Stimulated activated CD8-positive, alpha-beta memory T cell treated with anti-CD3 and anti-CD28 coated beads, Interleukin-12 subunit alpha, Interleukin-12 subunit beta, amount 100 ng/mL, for 1 hour (primary cell): ENCODE results near the gene POU2F1.

Source experiments
- DNase-seq: peaks from one replicate; pipeline ENCODE4 v3.0.0-alpha.2; 2020; ENCODE audit warnings: low read depth

POU2F1 gene

DNA sequence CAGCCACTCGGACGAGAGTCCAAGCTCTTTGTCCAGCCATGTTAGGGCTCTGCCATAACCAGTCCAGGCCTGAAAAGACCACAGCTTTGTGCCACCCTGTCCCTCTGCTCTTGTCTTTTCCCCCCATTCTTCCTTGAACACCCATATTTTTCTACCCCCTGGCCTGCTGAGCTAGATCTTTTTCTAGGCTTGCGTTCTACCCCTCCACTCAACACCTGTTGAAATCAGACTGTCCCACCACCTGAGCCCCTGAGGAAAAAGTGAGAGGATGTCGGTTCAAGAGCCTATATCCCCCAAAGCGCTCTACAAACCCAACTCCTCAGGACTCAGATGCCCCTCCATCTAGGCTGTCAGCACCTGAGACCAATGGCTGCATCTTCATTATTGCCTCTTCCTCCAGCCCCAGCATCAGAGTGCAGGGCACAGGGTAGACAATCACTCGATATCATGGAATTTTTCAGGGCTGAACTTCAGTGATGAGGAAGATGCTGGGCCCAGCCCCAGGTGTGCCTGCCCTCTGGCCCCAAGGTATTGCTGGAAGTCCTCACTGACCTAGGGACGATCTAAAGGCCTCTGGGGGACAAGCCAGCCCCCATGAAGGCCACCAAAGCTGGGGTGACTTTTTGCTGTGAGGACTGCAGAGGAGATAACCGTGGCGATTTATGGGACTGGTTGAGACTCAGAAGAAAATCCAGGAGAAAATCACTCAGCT is 222.3 kb downstream of the POU2F1 start:
- DNase-seq, result no peak

DNA sequence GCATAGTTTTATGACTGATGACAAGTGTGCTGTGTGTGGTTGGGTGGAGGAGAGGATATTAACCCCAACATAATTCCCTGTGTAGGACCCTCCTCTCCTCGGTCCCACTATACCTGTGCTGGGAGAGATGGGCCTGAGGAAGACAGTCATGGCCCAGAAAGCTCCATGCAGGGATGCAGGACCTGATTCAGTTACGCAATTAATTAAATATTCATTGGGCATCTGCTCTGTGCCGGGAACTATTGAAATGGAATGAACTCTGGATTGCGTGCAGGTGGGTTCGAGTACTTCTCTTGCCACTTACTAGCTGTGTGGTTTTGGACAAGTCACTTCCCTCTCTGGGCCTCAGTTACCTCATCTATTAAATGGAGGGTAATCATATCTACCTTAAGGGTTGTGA is 223.1 kb downstream of the POU2F1 start:
- no peak for DNase-seq

DNA sequence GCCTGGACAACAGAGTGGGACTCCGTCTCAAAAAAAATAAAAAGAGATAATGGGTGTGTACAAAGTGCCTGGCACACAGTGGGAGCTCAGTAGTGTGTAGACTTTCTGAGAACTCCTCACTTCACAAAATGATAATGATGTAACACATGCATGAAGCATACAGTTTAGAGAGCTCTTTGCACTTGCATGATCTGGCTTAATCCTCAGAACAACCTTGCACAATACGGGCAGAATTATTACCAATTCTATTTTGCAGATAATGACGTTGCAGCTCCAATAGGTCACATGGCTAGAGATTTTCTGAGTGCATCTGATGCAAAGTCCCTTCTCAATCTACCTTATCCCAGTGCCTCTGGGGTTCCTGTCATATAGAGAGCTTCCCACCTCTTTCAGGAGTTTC is 226.3 kb downstream of the POU2F1 start:
- no peak for DNase-seq

DNA sequence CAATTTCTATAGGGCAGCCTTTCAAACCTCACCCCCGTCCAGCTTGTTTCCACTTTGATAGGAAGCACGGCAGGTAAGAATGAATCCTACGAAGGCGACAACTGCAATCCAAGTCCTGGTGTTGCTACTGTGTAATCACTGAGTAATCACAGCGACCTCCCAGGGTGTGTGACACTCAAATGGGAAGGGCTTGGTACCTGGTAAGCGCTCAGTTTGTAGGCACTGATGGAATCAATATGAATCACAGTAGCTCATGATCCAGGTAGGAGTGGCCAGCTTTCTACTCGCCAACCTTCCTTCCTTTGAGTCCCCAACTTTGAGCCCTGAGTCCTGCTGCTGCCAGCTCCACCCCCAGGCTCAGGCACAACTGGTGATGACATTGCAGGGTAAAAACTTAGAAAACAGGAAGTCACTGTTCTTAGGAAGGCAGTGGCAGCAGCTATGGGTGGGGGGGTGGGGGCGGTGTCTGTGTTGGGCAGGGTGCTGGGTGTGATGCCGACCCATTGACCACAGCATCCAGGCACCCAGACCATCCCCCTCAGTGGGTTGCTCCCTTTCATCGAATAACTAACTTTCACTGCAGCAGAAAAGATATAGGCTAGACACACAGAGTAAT is 226.9 kb downstream of the POU2F1 start:
- DNase-seq, result no peak

DNA sequence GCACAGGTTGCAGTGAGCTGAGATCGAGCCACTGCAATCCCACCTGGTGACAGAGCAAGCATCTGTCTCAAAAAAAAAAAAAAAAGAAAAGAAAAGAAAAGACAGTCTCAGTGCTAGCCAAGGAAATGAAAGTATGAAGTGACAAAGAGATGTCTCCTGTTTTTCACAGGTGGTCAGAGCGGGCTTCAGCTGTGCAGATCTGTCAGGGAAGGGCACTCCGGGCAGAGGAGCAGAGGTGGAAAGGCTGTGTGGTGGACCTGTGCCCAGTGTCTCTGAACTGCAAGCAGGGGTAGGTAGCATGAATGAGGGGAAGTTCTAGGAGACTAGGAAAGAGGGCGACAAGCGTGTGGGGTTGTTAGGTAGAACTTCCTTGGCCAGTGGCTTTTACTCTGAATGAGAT is 230.2 kb downstream of the POU2F1 start:
- no peak for DNase-seq

DNA sequence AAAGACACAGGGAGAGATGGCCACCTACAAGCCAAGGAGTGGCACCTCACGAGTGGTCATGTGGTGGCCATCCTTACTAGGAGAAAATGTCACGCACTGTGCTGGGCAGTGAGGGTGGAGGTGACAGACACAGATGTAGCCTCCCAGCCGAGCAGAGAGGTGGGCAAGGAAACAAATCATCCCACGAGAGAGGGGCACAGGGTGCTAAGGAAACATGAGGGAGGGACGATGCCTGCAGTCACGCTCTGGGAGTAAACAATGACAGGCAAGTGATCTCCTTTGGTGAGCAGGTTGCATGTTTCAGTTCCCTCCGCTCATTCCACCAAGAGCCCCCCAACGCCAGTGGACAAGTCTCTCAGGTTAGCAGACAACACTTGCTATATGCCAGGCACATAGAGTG is 231.8 kb downstream of the POU2F1 start:
- no peak for DNase-seq

DNA sequence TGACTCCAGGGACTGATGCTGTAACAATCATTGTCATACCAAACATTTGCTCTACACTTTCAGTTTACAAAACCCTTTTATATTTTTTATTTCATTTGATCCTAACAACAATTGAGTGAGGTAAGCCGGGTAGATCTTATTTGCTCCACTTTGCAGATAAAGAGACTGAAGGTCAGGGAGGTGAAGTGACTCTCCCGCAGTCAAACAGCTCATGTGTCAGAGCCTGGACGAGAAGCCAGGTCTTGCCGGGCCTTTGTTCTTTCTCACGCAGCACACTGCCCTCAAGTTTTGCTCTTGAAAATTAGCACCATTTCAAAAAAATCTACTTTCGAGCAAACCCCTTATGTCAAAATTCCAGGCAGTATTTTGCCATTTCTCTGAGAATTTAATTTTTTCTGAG is 232.4 kb downstream of the POU2F1 start:
- no peak for DNase-seq

DNA sequence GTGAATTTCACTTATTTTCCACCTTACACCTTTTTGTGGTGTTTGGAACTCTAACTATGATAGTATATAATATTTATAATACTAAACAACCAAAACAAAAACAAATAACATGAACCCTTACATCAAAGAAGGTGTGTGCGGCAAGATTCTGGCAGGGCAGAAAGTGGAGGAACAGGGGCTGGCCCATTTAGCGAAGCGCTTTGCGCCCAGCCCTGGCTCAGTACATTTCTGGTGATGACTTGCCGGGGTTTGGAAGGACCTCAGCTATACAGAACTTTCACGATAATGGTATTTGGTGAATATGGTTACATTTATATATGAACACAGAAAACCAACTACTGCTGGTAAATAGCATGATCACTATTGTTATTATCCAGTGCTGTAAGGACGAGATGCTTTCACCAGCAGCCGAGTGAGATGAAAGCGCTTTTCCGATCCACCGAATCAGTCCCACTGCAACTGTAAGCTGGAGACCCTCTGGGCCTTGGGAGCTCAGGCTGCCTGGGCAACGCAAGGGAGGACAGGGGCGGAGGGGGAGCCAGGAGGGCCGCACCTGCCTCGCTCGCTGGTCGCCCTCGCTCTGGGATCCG is 233.7 kb downstream of the POU2F1 start:
- DNase-seq, result no peak

DNA sequence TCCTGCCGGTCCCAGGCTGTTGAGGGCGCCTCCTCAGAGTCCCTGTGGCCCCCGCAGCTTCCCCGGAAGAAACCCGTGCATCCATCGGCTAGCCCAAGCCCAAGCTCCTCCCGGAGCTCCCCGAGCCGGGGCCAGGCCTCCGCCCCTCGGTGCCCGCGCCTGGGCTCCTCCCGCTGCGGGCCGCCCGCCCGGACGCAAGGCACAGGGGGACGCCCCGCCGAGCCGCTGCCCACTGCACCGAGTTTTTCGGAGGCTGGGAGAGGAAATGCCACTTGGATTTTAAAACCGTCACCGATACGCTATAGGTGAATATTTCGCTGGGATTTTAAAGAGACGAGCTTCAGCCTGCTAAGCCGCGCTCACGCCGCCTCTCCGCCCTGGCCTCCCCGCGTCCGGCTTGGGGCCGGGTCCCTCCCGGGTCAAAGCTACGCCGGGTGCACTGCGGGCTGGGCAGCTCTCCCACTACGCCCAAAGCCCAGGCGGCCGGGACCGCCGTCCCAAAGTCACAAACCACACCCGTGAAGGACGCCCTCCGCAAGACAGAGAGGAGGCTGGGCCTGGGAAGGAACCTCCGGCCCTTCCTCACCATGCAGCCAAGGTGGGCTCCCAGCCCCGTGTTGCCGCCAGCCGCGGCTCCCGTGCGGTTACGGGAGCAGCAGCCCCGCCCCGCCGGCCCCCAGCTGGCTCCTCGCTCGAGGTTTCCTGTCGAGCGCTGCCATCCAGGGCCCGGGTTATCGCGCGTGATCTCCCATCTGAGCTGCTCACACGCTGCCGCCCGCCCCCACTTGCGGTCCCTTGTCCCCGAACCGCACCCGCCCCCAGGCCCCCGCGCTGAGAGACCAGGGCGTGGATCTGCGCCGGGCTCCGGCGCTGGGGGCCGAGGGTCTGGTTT is 234.5 kb downstream of the POU2F1 start:
- peak; percentile 61 for DNase-seq

DNA sequence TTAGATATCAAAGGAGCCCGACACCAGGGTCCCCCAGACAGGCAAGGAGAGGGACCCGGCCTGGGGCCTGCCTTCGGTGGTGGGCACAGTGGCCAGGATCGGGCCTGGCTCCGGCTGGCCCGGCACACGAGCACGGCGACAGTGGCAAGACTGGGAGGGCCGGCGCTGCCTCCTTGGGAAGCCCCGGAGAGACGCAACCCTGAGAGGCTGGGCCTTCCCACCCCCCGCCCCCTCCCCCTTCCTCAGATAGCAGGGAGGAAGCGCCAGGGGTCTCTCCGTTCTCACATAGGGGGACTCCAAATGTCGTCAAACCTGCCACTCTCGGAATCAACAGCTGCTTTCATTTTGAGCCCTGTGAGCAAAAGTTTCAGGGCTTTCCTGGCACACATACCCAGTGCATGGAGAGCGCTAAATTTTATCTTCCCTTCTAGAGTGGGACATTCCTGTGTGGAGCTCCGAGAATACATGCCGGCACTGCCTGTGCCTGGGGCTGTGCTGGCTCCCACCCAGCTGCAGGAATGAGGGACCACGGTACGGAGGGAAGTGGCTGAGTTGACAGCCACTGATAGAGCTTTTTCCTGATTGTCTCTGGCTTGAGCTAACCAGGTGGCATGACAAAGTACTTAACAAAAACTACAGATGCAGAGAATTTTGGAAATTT is 235.2 kb downstream of the POU2F1 start:
- no peak for DNase-seq

DNA sequence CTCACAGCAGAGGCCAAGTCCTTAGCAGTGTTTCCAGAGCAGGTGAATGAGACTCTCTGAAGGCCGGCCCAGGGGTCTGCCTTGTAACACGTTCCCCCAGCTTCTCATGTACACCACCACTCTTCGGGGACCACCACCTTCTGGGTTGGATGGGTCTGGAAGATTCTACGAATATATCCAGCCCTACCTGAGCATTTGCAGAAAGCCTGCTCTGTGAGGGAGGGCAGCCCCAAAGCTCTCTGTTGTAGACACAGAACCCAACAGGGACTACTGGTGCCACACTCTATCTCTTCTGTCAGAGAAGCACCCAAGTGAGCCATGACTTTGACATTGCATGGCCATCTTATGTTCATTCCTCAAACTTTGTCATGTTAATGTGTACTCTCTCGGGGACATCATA is 235.8 kb downstream of the POU2F1 start:
- DNase-seq, result no peak

DNA sequence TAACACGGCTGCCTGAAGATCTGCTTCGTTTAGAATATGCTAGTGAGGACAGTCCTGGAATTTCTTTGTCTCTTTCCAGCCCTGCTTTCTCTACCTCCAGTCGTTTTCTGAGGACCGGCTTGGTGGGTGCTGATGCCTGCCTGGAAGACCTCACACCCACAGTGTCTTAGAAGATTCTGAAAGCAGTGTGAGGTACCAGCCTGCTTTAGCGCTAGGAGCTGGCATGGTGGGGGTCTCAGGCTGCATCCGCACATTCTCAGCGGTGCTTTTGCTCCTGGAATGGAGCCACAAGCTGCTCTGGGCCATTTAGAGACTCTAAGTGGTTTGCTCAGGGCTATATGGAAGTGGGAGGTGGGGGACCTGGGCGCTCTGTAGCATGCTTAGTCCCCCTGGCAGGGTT is 236.2 kb downstream of the POU2F1 start:
- DNase-seq, result no peak

DNA sequence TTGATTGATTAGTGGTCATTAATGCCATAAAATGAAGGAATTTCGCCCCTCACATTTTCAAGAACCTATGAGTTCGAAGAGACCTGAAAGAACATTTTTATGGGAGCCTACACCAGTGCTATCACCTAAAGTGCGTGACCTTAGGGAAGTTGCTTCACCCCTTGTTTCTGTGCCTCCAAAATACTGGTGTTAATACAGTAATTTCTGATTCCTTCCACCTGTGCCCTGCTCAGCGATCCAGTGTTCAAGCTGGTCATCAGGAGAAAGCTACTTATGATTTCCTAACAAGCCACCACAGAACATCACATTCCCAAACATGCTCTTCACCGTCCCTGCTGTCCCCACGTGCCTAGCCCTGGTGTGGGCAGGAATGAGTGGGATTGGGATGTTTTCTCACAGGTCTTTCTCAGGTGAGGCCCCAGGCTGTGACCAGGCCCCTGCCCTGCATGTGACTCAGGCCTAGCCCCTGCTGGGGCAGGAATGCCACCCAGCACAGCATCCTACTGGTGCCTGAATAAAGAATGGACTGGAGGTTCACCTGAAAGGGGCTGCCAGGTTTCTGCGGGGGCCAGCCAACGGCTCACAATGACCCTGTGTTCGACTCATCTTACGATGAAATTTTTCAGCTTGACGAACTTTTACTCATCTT is 237.4 kb downstream of the POU2F1 start:
- DNase-seq, result no peak

DNA sequence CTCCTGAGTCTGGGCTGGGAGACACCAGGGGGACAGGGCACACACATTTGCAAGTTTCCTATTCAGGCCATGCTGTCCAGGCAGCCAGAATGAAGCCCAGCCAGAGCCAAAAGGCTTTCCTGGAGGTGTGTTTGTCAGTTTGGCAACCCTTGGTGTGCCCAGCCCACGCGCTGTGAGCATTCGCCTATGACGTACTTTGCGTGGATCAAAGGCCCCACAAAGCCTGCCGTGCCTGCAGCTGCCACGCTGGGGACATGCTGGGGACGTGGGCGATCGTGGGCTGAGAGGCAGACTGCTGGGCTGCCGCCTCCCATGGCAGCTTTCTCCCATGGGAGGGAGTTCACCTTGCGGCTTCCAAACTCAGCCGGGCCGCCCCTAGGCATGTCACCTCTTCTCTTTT is 240.2 kb downstream of the POU2F1 start:
- DNase-seq, result no peak

DNA sequence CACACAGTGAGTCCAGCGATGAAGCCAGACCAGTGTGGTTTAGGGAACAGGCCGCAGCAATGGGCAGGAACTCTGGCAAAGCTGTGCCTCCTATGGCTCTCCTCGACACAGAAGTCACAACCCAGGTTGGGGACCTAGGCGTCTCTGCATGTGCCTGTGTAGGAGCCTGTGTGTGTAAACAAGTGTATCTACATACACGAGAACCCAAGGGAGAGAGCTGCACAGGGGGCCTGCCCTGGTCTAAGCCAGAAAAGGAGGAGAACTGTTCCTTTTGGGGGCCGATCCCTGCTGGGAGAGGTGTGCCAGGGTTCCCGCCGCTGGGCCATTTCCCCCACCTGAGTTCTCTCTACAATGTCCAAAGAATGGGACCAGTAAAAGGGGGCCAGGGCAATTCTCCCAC is 241.7 kb downstream of the POU2F1 start:
- DNase-seq, result no peak

DNA sequence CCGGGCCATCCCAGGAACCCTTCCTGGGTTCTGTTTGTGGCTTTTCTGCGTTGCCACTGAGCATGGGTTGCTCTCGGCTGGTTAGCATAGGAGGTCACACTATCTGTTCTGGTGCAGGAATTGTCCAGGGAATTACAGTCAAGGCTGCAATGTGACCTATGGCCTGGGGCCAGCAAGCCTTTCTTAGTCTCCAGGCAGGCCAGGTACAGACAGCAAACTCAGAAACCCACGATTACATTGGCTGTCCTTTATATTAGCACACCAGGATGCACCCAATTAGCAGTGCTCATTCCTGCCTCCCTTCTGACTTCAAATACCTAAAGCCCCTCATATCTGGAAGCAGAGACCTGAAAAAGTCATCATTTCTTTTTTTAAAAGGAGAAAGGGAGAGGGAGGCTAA is 242.4 kb downstream of the POU2F1 start:
- DNase-seq, result no peak

DNA sequence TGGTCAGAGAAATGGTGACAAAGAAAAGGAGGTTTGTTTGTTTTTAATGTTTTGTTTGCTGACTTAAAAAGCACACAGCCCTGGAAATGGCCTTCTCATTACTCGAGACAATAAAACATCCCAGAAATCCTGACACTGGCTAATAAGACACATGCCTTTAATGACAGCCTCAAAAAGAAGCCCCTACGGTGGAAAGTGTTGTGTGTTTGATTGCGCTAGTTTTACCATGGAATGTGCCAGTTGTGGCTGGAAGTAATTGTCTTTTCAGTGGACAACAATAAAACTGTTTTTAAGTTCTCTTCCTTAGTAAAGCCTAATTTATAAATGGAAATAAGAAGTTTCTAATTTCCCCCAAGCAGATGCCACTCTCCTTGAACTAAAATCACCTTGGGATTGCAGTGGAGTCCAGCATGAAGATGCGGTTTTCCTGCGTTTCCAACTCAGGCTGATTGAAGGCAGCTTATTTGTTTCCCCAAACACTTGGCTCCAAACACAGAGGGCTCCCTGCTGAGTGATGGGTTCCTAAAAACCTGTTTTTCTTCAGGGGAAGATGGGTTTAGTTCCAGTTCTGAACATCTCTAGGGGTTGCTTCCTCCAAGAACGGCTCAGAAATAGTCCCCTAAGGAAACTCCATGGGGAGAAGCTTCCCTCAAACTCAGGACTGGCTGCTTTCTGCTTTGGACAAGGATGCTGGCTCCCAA is 243.3 kb downstream of the POU2F1 start:
- no peak for DNase-seq

DNA sequence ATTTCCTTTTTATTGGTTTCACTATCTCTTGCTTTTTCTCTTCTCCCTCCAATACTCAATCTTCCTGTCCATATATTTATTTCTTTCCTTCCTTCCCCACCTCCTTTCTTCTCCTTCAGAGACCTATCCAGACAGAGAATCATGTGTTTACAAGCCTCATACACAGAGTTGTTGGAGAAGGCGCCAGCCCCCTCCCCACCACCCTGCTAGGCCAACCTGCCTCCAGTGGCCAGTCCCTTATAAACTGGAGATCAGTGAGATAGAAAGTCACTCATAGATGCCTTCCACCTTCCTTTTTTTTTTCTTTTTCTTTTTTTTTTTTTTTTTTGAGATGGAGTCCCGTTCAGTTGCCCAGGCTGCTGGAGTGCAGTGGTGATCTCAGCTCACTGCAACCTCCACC is 244.3 kb downstream of the POU2F1 start:
- no peak for DNase-seq

DNA sequence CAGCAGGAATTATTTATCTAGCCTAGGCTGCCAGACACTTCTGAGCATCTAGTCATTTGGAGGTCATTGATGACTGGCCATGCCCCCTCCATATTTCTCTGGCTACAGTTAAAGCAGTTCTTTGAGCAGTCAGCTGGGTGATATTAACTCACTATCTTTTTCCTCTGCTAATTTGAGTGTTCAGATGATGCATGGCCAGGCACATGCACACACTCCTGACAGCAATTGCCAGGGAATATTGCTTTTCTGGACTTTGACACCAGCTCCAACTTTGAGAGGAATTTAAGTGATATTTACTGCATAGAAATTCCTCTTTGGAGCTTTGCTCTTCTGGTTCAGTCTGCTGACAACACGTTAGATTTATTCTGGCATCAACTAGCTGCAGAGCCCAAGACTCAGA is 245.1 kb downstream of the POU2F1 start:
- DNase-seq, result no peak

DNA sequence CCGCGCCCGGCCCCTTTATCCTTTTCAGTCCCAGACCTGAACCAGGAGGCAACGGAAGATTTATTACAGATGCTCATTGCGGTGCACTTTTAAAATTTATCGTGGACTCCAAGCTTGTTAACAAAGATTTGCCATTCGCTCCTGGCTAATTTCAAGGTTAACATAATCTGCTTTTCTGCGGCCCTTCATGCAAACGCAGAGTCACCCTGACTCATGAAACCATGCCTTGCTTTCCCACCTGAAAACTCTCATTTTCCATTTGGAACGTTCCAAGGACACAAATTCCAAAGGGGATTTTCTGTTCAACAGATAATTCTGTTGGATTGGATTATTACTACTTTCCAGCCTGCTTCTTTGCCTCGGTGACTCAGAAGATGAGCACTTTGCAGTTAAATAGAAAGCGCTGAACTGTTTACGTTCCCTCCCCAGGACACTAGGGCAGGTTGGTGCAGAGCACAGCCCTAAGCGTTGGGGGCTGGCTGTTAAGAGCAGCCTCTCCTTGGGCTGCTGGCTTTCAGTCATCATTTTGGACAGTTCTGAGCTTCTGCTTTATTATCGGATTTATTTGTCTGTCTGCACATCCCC is 246.5 kb downstream of the POU2F1 start:
- DNase-seq, result no peak

DNA sequence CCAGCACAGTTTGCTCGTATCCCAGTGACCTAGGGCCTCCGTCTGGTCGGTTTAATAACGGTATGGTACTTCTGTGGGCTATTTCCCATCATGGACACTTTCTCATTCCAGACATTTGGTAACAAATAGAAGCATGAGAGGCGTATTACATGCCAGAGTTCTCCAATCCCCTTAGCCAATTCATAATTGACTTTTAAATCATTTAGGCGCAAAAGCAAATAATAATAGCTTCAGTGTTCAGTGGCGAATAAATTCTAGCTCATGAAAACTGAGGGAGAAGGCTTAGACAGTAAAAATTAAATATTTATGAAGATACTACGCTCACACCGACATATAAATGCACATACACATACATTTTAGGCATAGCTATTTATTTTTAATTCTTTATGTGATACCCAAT is 247.1 kb downstream of the POU2F1 start:
- no peak for DNase-seq
